Chondrocyte (in vitro differentiated cells): ENCODE data around the gene OPN1SW. TPM values are rescaled to one million over a fixed set of nuclear protein-coding genes. Genes with fewer than 3 reads are reported as not detected.

Experiments
- DNase-seq: peaks from one replicate; pipeline ENCODE4 v3.0.0; 2021; ENCODE audit warnings: mixed read lengths, low spot score
- H3K27ac Mint-ChIP-seq: one replicate; pipeline ENCODE4 v1.8.0; 2021; ENCODE audit warnings: mild to moderate bottlenecking, moderate library complexity, mixed read lengths; ENCODE audit not compliant: unreplicated experiment
- H3K27me3 Mint-ChIP-seq: 2 replicates; pipeline ENCODE4 v1.8.0; 2021; ENCODE audit warnings: low read depth, mixed read lengths
- H3K36me3 Mint-ChIP-seq: 2 replicates; pipeline ENCODE4 v1.8.0; 2021; ENCODE audit warnings: low read depth, mixed read lengths
- H3K4me1 Mint-ChIP-seq: 2 replicates; pipeline ENCODE4 v1.8.0; 2021; ENCODE audit warnings: low read depth, mild to moderate bottlenecking, mixed read lengths
- H3K4me3 Mint-ChIP-seq: one replicate; pipeline ENCODE4 v1.8.0; 2021; ENCODE audit warnings: mild to moderate bottlenecking, moderate library complexity, mixed read lengths; ENCODE audit not compliant: unreplicated experiment
- H3K9me3 Mint-ChIP-seq: 2 replicates; pipeline ENCODE4 v1.8.0; 2021; ENCODE audit warnings: low read depth, mixed read lengths
- long read RNA-seq: library from polyadenylated mRNA; stranded (forward); transcript quantifications from one replicate; pipeline ENCODE4 v2.0.0, GENCODE V29; 2021
- total RNA-seq: library from RNA; stranded (reverse); gene quantifications from 3 replicates; pipeline ENCODE4 v1.2.1, GENCODE V29; 2021
- TF ChIP-seq, protein P1 (sequence below): fragments of 200-600 bp; sonication (generic); IDR thresholded peaks from 2 replicates; pipeline ENCODE4 v1.5.0; 2021; ENCODE audit warnings: antibody characterized with exemption, mild to moderate bottlenecking, moderate library complexity

Gene OPN1SW, protein sequence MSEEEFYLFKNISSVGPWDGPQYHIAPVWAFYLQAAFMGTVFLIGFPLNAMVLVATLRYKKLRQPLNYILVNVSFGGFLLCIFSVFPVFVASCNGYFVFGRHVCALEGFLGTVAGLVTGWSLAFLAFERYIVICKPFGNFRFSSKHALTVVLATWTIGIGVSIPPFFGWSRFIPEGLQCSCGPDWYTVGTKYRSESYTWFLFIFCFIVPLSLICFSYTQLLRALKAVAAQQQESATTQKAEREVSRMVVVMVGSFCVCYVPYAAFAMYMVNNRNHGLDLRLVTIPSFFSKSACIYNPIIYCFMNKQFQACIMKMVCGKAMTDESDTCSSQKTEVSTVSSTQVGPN
- not detected in 3 replicates for total RNA-seq
- long read RNA-seq, partial matches to known transcripts = 0 of 6 reads
- long read RNA-seq, other reads (novel, unspliced or antisense) = 6 of 6 reads

DNA sequence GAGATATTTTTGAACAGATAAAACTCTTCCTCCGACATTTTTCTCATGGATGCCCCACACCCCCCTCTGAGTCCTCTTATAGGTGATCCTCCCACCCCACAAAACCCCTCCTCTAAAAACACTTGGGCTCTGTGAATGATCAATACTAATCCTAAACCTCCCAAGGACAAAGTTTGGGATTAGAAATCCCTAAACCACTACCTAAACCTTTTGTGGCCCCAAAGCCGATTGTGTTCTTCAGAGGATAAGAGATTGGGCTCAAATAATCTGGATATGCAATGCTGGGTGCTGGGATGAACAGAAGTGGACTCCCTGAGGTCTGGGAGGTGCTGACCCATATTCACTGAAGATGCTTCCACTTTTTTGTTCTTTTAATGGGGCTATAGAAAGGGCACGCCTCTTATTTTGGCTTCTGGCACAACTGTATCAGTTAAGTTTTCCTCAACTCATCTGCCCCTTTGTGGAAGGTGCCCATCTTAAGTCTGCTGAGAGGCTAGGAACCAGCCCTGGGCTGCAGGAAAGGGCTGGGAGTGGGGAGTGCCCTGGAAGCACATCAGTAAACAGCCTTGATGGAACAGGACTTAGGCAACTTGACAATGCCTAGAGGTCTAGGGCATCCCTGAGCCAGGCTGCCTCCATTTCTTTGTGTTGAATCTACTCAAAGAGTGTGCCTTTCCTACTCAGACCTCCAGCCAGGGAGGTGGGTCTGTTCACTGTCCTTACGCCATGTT, at the start of gene OPN1SW:
OPN1SW (minus strand) TSS at position 51 of the 731 bp plus-strand sequence; CDS start at position 38, 13 bp downstream.
- Mint-ChIP-seq H3K4me1 (peaks cover 19% of the 10 kb centered on the region), H3K27ac (peak within 1 kb of the TSS; percentile 65), H3K9me3 (peaks cover 20% of the 10 kb centered on the region), H3K27me3 (no peaks in the 10 kb centered on the region), H3K36me3 (peaks cover 37% of the 10 kb centered on the region), H3K4me3 (no peak within 1 kb of the TSS)
- DNase-seq = no peak
- TF ChIP-seq, protein P1, sequence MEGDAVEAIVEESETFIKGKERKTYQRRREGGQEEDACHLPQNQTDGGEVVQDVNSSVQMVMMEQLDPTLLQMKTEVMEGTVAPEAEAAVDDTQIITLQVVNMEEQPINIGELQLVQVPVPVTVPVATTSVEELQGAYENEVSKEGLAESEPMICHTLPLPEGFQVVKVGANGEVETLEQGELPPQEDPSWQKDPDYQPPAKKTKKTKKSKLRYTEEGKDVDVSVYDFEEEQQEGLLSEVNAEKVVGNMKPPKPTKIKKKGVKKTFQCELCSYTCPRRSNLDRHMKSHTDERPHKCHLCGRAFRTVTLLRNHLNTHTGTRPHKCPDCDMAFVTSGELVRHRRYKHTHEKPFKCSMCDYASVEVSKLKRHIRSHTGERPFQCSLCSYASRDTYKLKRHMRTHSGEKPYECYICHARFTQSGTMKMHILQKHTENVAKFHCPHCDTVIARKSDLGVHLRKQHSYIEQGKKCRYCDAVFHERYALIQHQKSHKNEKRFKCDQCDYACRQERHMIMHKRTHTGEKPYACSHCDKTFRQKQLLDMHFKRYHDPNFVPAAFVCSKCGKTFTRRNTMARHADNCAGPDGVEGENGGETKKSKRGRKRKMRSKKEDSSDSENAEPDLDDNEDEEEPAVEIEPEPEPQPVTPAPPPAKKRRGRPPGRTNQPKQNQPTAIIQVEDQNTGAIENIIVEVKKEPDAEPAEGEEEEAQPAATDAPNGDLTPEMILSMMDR = no peak

DNA sequence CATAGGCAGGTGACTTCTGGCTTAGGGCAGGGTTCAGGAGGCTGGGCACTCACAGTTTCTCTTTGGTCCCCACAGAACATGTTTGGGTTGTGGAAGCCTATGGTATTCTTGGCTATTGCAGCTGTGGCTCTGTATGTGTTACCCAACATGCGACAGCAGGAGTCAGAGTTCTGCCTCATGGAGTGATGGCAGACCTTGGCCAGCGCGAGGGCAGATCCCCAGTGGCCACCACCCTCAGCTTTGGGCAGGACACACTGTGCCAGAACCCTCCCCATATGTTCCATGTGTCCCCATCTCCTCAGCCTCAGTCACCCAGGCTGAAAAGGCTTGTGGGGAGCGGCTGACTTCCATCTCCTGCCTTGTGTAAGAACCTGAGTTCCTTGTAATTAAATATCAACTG, 46.1 kb upstream of the OPN1SW start:
- Mint-ChIP-seq H3K27me3 (no peaks in the 10 kb centered on the region), H3K27ac (no peak overlapping the region), H3K9me3 (no peaks in the 10 kb centered on the region), H3K4me1 (peaks cover 2% of the 10 kb centered on the region), H3K4me3 (no peak overlapping the region), H3K36me3 (no peaks in the 10 kb centered on the region)
- DNase-seq = no peak
- TF ChIP-seq, protein P1 = no peak

DNA sequence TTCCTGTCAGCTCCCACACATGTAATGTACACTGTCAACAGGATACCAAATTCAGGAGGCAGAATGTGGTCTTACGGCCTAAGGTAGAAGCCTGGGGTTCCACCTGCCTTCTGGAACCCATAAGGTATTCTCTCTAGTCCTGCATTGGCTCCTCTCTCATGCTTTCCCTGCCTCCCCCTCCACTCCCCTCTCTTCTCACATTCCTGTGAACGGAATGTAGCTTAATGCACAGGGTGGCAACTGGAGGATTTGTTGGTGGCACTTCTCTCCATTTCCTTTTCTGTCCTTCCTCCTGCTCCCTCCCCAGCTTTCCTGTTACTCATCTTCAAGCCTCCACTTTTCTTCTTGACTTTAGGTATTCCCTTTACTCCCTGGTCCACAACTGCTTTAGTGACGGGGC, 43.1 kb upstream of the OPN1SW start:
- no peak overlapping the region for H3K27ac Mint-ChIP-seq
- H3K27me3 Mint-ChIP-seq = peaks cover 3% of the 10 kb centered on the region
- no peaks in the 10 kb centered on the region for H3K4me1 Mint-ChIP-seq
- no peak overlapping the region for H3K4me3 Mint-ChIP-seq
- DNase-seq = no peak
- TF ChIP-seq, protein P1 = no peak
- no peaks in the 10 kb centered on the region for H3K9me3 Mint-ChIP-seq
- H3K36me3 Mint-ChIP-seq = no peaks in the 10 kb centered on the region

DNA sequence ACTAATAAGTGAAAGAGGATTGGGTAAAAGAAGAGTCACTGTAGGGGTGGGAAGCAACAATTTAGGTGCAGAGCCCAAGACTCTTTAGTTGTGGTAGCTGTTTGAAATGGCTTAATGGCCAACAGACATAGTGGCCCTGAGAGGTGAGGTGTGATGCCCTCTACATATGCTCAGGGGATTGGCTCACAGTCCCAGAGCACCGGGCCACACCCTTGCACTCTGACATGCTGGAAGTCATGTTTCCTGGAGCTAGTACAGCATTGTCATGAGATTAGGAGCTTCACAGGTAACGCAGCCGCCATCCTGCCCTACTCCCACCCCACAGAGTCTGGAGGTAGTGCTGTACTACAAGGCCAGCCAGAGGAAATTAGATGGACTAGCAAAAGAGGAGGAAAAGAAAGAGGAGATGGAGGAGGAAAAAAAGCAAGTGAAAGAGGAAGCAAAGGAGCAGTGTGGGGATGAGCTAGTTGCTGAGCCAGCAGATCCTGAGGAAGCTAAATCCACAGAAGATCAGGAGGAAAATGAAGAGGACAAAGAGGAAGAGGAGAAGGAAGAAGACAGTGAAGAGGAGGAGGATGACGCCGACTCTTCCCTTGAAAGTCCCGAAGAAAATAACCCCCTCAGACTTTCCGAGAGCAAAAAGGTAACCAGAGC, 39.8 kb upstream of the OPN1SW start:
- DNase-seq = peak; percentile 49
- peaks cover 3% of the 10 kb centered on the region for H3K27me3 Mint-ChIP-seq
- H3K9me3 Mint-ChIP-seq = no peaks in the 10 kb centered on the region
- no peak overlapping the region for H3K4me3 Mint-ChIP-seq
- H3K27ac Mint-ChIP-seq = no peak overlapping the region
- TF ChIP-seq, protein P1 = no peak
- no peaks in the 10 kb centered on the region for H3K4me1 Mint-ChIP-seq
- no peaks in the 10 kb centered on the region for H3K36me3 Mint-ChIP-seq

DNA sequence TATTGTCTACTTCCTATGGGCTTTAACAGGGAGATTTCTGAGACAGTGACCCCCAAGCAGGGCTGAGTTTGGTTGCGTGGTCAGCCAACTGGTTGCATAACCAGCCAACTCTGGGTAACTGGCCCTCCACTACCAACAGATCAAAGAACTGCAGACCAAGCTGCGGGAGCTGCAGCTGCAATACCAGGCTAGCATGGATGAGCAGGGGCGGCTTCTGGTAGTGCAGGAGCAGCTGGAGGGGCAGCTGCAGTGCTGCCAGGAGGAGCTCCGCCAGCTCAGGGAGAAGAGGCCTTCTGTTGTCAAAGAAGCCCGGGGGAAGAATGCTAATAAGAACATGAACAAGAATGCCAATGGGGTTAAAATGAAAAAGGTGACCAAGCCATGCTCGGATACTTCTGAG, 38.9 kb upstream of the OPN1SW start:
- Mint-ChIP-seq H3K9me3 (no peaks in the 10 kb centered on the region), H3K27ac (no peak overlapping the region), H3K36me3 (peaks cover 3% of the 10 kb centered on the region), H3K27me3 (peaks cover 3% of the 10 kb centered on the region), H3K4me3 (no peak overlapping the region), H3K4me1 (no peaks in the 10 kb centered on the region)
- TF ChIP-seq, protein P1 = no peak
- DNase-seq = no peak
